H1 (cell line): Measurements from ENCODE around the gene PTK6. TPM values are rescaled to one million over a fixed set of nuclear protein-coding genes. Genes with fewer than 3 reads are reported as not detected.

Experiments
- CTCF ChIA-PET: fragments of 300-600 bp; sonication (Branson Sonifier 250); formaldehyde crosslinking; loops from one replicate; lab custom pipeline; 2021; ENCODE audit not compliant: partially characterized antibody; lab: Charles Lee
- POLR2A ChIA-PET: fragments of 300-600 bp; sonication (Branson Sonifier 250); formaldehyde crosslinking; loops from one replicate; lab custom pipeline; 2021; ENCODE audit warnings: inconsistent platforms; ENCODE audit not compliant: partially characterized antibody; lab: Charles Lee
- DNase-seq, 2 experiments: peaks; one replicate each; pipeline versions ENCODE4 v3.0.0 to v3.0.0-alpha.2; 2010 to 2022; ENCODE audit warnings: low spot score in 2 of 2, low read depth in 1 of 2, mixed read lengths in 1 of 2
- FAIRE-seq: peaks from 2 replicates; lab custom pipeline; 2011; peaks lifted over from hg19 to GRCh38; lab: Jason Lieb, UNC
- H2AFZ ChIP-seq: 2 replicates; pipeline ENCODE4 v1.8.1; 2012; ENCODE audit warnings: low read length, inconsistent platforms
- H2AK5ac ChIP-seq: 2 replicates; pipeline ENCODE4 v1.6.1; 2013; ENCODE audit warnings: low read depth, low read length
- H2BK120ac ChIP-seq: replicated peaks from 2 replicates; pipeline ENCODE3; 2013; ENCODE audit warnings: low read depth, low read length, inconsistent platforms
- H2BK12ac ChIP-seq: 2 replicates; pipeline ENCODE4 v1.6.1; 2013; ENCODE audit warnings: low read depth, low read length
- H2BK15ac ChIP-seq: 2 replicates; pipeline ENCODE4 v1.6.1; 2013; ENCODE audit warnings: low read length
- H2BK20ac ChIP-seq: 2 replicates; pipeline ENCODE4 v1.6.1; 2013; ENCODE audit warnings: low read length
- H2BK5ac ChIP-seq: 2 replicates; pipeline ENCODE4 v1.6.1; 2013; ENCODE audit warnings: low read depth, low read length
- H3K14ac ChIP-seq: 2 replicates; pipeline ENCODE4 v1.6.1; 2013; ENCODE audit warnings: inconsistent platforms; ENCODE audit not compliant: insufficient read length
- H3K18ac ChIP-seq: 2 replicates; pipeline ENCODE4 v1.6.1; 2013; ENCODE audit warnings: low read length; ENCODE audit errors: extremely low read depth
- H3K23ac ChIP-seq: 2 replicates; pipeline ENCODE4 v1.6.1; 2013; ENCODE audit warnings: inconsistent platforms; ENCODE audit not compliant: insufficient read length
- H3K23me2 ChIP-seq: 2 replicates; pipeline ENCODE4 v1.6.1; 2013; ENCODE audit warnings: low read depth, low read length
- H3K27ac ChIP-seq: 2 replicates; pipeline ENCODE4 v1.6.1; 2011; ENCODE audit warnings: low read depth, low read length, inconsistent platforms
- H3K27me3 ChIP-seq, 4 experiments: replicated peaks in 1 of 4; 1 replicate in 1 of 4; 2 replicates in 3 of 4; pipeline versions ENCODE4 v1.6.1 to v1.8.1; 2011 to 2013; ENCODE audit warnings: low read length in 3 of 4, mild to moderate bottlenecking in 3 of 4, inconsistent platforms in 2 of 4, mixed read lengths in 2 of 4, moderate library complexity in 1 of 4; ENCODE audit not compliant: control insufficient read depth in 3 of 4, insufficient read depth in 3 of 4; ENCODE audit errors: extremely low read depth in 1 of 4
- H3K36me3 ChIP-seq, 4 experiments: 2 replicates each; pipeline versions ENCODE4 v1.6.1 to v1.8.1; 2011 to 2013; ENCODE audit warnings: mild to moderate bottlenecking in 4 of 4, low read length in 3 of 4, moderate library complexity in 2 of 4, control low read depth in 1 of 4, inconsistent platforms in 1 of 4; ENCODE audit not compliant: insufficient read depth in 4 of 4, control insufficient read depth in 2 of 4
- H3K4ac ChIP-seq: replicated peaks from 2 replicates; pipeline ENCODE3; 2013; ENCODE audit warnings: low read length, low read depth, mixed read lengths, inconsistent platforms; ENCODE audit not compliant: insufficient read length
- H3K4me1 ChIP-seq, 4 experiments: replicated peaks in 1 of 4; 1 replicate in 1 of 4; 2 replicates in 3 of 4; pipeline versions ENCODE4 v1.6.1 to v1.8.1; 2011 to 2013; ENCODE audit warnings: low read length in 3 of 4, inconsistent platforms in 2 of 4, mixed read lengths in 1 of 4; ENCODE audit not compliant: insufficient read depth in 4 of 4, control insufficient read depth in 3 of 4
- H3K4me2 ChIP-seq, 2 experiments: 2 replicates each; pipeline versions ENCODE4 v1.6.1 to v1.8.1; 2011 to 2013; ENCODE audit warnings: low read depth in 2 of 2, low read length in 2 of 2, control low read depth in 1 of 2, inconsistent platforms in 1 of 2, mild to moderate bottlenecking in 1 of 2; ENCODE audit not compliant: insufficient read depth in 1 of 2
- H3K4me3 ChIP-seq, 4 experiments: fragments of 200-600, 300-600 bp in 1 of 4; sonication (generic), shearing (Covaris generic), sonication (Bioruptor Twin) in 1 of 4; 2 replicates each; pipeline versions ENCODE4 v1.5.1 to v1.8.1; 2011 to 2016; ENCODE audit warnings: low read length in 4 of 4, low read depth in 3 of 4, control low read depth in 2 of 4, inconsistent platforms in 2 of 4, mild to moderate bottlenecking in 2 of 4, mixed read lengths in 1 of 4, moderate library complexity in 1 of 4; ENCODE audit not compliant: insufficient read depth in 2 of 4; ENCODE audit errors: extremely low read depth in 1 of 4
- H3K56ac ChIP-seq: replicated peaks from 2 replicates; pipeline ENCODE3; 2013; ENCODE audit warnings: low read depth, mild to moderate bottlenecking, mixed read lengths, low read length, inconsistent platforms; ENCODE audit not compliant: insufficient read length
- H3K79me1 ChIP-seq: 2 replicates; pipeline ENCODE4 v1.6.1; 2013; ENCODE audit warnings: low read depth, low read length, control low read depth
- H3K79me2 ChIP-seq, 2 experiments: 2 replicates each; pipeline versions ENCODE4 v1.6.1 to v1.8.1; 2012 to 2013; ENCODE audit warnings: low read length in 2 of 2, mild to moderate bottlenecking in 2 of 2, inconsistent platforms in 1 of 2; ENCODE audit not compliant: insufficient read depth in 2 of 2, control insufficient read depth in 1 of 2
- H3K9ac ChIP-seq, 4 experiments: replicated peaks in 1 of 4; 1 replicate in 1 of 4; 2 replicates in 3 of 4; pipeline versions ENCODE4 v1.6.1 to v1.8.1; 2011 to 2013; ENCODE audit warnings: low read depth in 3 of 4, low read length in 3 of 4, control low read depth in 2 of 4, mild to moderate bottlenecking in 2 of 4, moderate library complexity in 2 of 4, inconsistent platforms in 1 of 4; ENCODE audit errors: extremely low read depth in 1 of 4
- H3K9me3 ChIP-seq, 2 experiments: 2 replicates each; pipeline versions ENCODE4 v1.6.1 to v1.8.1; 2012 to 2013; ENCODE audit warnings: mild to moderate bottlenecking in 2 of 2, moderate library complexity in 2 of 2, control low read depth in 1 of 2, inconsistent platforms in 1 of 2, low read depth in 1 of 2, low read length in 1 of 2, mixed read lengths in 1 of 2; ENCODE audit not compliant: insufficient read depth in 2 of 2
- H4K20me1 ChIP-seq, 2 experiments: replicated peaks in 1 of 2; 2 replicates each; pipeline versions ENCODE3 to v1.8.1; 2011 to 2013; ENCODE audit warnings: inconsistent platforms in 2 of 2, low read length in 2 of 2, mild to moderate bottlenecking in 1 of 2; ENCODE audit not compliant: insufficient read depth in 2 of 2, control insufficient read depth in 1 of 2
- H4K5ac ChIP-seq: 2 replicates; pipeline ENCODE4 v1.6.1; 2013; ENCODE audit warnings: low read length, low read depth, mixed read lengths, inconsistent platforms; ENCODE audit not compliant: insufficient read length
- H4K8ac ChIP-seq: 2 replicates; pipeline ENCODE4 v1.8.0; 2013; ENCODE audit warnings: mild to moderate bottlenecking, moderate library complexity, low read length, inconsistent platforms; ENCODE audit not compliant: insufficient read depth; ENCODE audit errors: extremely low read depth
- H4K91ac ChIP-seq: replicated peaks from 2 replicates; pipeline ENCODE3; 2013; ENCODE audit warnings: low read length, mixed read lengths, inconsistent platforms; ENCODE audit not compliant: insufficient read length
- NANOG ChIP-seq: IDR thresholded peaks from 2 replicates; pipeline ENCODE4 v1.6.1; 2011; ENCODE audit warnings: low read length, low read depth, mild to moderate bottlenecking, inconsistent platforms; ENCODE audit not compliant: insufficient read depth, poor library complexity, severe bottlenecking
- WGBS, 2 experiments: shearing (Covaris generic) in 1 of 2; methylation state at CpG; one replicate each; pipeline versions ENCODE4 v1.1.6 to v1.1.7; 2013 to 2015; ENCODE audit warnings: low lambda C conversion rate in 2 of 2, mixed read lengths in 2 of 2, inconsistent platforms in 1 of 2, low coverage in 1 of 2, missing lambda C conversion rate in 1 of 2; ENCODE audit not compliant: insufficient replicate concordance in 2 of 2, insufficient coverage in 1 of 2, insufficient read length in 1 of 2; ENCODE audit errors: extremely low coverage in 1 of 2, missing lambda C conversion rate in 1 of 2; 5-methylcytosine and 5-hydroxymethylcytosine counted together
- polyA plus RNA-seq, 7 experiments: library from polyadenylated mRNA; depleted of rRNA in 3 of 7; stranded (reverse) in 5 of 7; unstranded in 2 of 7; fragments of >200 nt in 5 of 7; fragments of 200-250 nt in 2 of 7; gene quantifications; 1 replicate in 5 of 7; 2 replicates in 1 of 7; 4 replicates in 1 of 7; pipeline versions ENCODE4 v1.2.1 to v1.2.3, GENCODE V29; 2011 to 2013; ENCODE audit warnings: missing spikeins in 2 of 7, mixed read lengths in 2 of 7
- total RNA-seq: library from RNA; stranded (reverse); fragmentation: NEBNext Ultra II Directional; extraction: Animal tissue kit (Norgen Biotek cat#: 25700); gene quantifications from 2 replicates; pipeline ENCODE4 v1.2.1, GENCODE V29; 2021

Gene PTK6
- total and polyA plus RNA-seq, 2 of the 8 experiments (the other 6 are each of a cell fraction or from before 2014, with no cell fraction given) = 0.12 to 0.19 TPM

DNA sequence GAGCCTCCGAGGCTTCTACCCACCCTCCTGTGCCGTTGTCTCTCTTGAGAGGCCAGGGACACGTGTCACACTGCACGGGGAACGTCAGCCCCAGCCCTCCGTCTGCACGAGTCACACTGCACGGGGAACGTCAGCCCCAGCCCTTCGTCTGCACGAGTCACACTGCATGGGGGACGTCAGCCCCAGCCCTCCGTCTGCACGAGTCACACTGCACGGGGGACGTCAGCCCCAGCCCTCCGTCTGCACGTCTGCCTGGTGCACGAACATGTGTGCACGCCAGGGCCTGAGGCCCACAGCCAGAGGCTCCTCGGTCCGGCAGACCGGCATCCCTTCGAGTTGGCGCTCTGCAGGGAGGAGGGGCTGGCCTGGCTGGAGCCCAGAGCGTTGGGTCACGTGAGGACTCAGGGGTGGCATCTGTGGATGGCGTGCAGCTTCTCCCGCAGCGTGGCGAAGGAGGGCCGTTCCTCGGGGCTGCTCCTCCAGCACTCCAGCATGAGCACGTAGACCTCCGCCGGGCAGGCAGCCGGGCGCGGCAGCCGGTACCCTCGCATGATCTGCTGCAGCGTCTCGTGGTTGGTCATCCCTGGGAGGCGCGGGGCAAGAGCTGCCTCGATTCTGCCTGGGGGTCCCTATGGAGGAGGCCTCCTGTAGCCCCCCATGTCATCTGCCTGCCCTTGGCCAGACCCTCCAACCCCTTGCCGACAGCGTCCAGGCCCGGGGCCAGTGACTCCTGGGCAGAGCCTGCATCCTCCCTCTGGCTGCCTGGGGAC is 3.4 kb upstream of the PTK6 start:
- Histone ChIP-seq H2AK5ac (no peak overlapping the region), H3K9ac (no peak overlapping the region), H3K36me3 (no peaks in the 10 kb centered on the region), H3K23ac (no peak overlapping the region), H4K20me1 (no peaks in the 10 kb centered on the region), H3K4ac (no peak overlapping the region), H4K8ac (peak overlapping the region; percentile 35; the same call in 1 of the 2 replicates), H3K4me1 (peaks cover 0 to 10% (median 0%) of the 10 kb centered on the region in 4 experiments; a peak in 4 of 7 replicates), H3K27ac (no peak overlapping the region), H3K9me3 (no peaks in the 10 kb centered on the region), H3K79me2 (no peaks in the 10 kb centered on the region), H4K91ac (no peak overlapping the region), H3K4me3 (no peak overlapping the region), H2AFZ (no peak overlapping the region), H3K18ac (no peak overlapping the region; the same call in 1 of the 2 replicates), H2BK5ac (no peak overlapping the region), H3K56ac (no peak overlapping the region), H2BK120ac (no peak overlapping the region), H3K23me2 (no peaks in the 10 kb centered on the region), H3K14ac (no peak overlapping the region), H4K5ac (no peak overlapping the region), H2BK12ac (no peak overlapping the region), H3K79me1 (no peaks in the 10 kb centered on the region), H3K4me2 (no peak overlapping the region), H2BK20ac (no peak overlapping the region), H2BK15ac (0 out of 2 replicates have a peak overlapping the region, but pooled peaks have one; percentile 72), H3K27me3 (no peaks in the 10 kb centered on the region)
- ChIA-PET POLR2A (interaction anchor here (1.1 to 1.3 kb wide), 2 partner anchors 35 to 197 kb away, joined by 3 read pairs; no protein-coding TSS in a partner anchor), CTCF (interaction anchor here (1.2 to 3.9 kb wide), 6 partner anchors 9 to 98 kb away, joined by 3 to 17 read pairs (median 5); partner anchors contain the start of gene FNDC11)
- 93% methylated on average over 38 of the region's 49 CpGs; no CpG with 5 or more reads in 1 of the 2 experiments for WGBS, 2 experiments
- FAIRE-seq = no peak
- DNase-seq = no peak
- no peak for TF ChIP-seq NANOG
